ENCODE measurements around the gene NOTCH1. TPM values are rescaled to one million over a fixed set of nuclear protein-coding genes. Genes with fewer than 3 reads are reported as not detected.
"Not testable (repeated sequence)": the region's sequence is repeated elsewhere in the genome, so short reads cannot be mapped to it uniquely, and the experiment has no call there.

The NOTCH1 gene
- total RNA-seq, 2 experiments from 2014 or later, result 70.0 to 79.4 TPM

GRCh38 chr9:136576269-136576626 is 30.4 kb upstream of the NOTCH1 start:
- Mint-ChIP-seq H3K36me3 (ENCODE audit: low read depth) (no peaks in the 10 kb centered on the region), H3K4me3 (no peak overlapping the region), H3K27me3 (no peaks in the 10 kb centered on the region), H3K9me3 (ENCODE audit: low read depth) (no peaks in the 10 kb centered on the region), H3K27ac (no peak overlapping the region), H3K4me1 (peaks cover 5% of the 10 kb centered on the region)
- POLR2A ChIA-PET, result no interaction called here
- DNase-seq (peak; percentile 42), ATAC-seq (peak; percentile 40)
- CTCF ChIA-PET, result no interaction called here
- intact Hi-C loops (cut with DNase I, micrococcal nuclease), result no loop called here

DNA sequence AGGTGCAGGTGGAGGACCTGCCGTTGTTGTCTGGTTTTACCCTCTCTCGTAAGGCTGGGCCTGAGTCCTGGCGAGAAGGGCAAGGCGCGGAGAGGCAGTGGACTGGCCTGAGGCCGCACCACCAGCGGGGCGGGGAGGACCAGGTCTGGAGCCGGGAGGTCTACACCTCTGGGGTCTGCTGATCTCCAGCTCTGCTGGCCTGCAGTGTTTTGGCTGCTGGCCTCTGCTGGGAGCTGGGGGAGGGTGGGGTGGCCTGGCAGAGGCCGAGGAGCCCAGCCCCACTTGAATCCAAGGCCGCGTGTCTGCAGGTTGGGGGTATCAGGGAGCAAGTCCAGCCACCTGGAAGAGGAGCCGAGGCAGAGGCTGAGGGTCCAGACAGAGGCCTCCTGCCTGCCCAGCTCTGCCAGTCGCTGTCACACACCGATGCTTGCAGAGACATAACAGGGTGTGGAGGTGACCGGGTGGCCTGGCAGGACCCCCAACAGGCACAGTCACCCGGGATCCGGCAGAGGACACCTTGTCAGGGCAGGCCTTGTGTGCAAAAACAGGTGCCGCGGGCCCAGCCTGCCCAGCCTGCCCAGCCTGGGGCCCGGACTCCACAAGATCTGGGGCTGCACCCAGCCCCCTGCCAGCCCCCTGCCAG is 29.9 kb upstream of the NOTCH1 start:
- ChIA-PET POLR2A (no interaction called here), CTCF (no interaction called here)
- H3K4me1 Mint-ChIP-seq, result peaks cover 5% of the 10 kb centered on the region
- DNase-seq, result no peak
- no peak overlapping the region for H3K27ac Mint-ChIP-seq
- no peak overlapping the region for H3K4me3 Mint-ChIP-seq
- intact Hi-C loops (cut with DNase I, micrococcal nuclease), result no loop called here
- H3K27me3 Mint-ChIP-seq, result no peaks in the 10 kb centered on the region
- no peaks in the 10 kb centered on the region for H3K36me3 Mint-ChIP-seq (ENCODE audit: low read depth)
- H3K9me3 Mint-ChIP-seq (ENCODE audit: low read depth), result no peaks in the 10 kb centered on the region
- no peak for ATAC-seq

- H3K36me3 Mint-ChIP-seq (ENCODE audit: low read depth); POLR2A ChIA-PET; H3K27me3 Mint-ChIP-seq; H3K9me3 Mint-ChIP-seq (ENCODE audit: low read depth); DNase-seq; intact Hi-C loops (cut with DNase I, micrococcal nuclease); ATAC-seq; H3K27ac Mint-ChIP-seq; CTCF ChIA-PET; H3K4me3 Mint-ChIP-seq; H3K4me1 Mint-ChIP-seq: not testable (repeated sequence)
Measured at GRCh38 chr9:136574606-136575005, 28.8 kb upstream of the NOTCH1 start.

DNA sequence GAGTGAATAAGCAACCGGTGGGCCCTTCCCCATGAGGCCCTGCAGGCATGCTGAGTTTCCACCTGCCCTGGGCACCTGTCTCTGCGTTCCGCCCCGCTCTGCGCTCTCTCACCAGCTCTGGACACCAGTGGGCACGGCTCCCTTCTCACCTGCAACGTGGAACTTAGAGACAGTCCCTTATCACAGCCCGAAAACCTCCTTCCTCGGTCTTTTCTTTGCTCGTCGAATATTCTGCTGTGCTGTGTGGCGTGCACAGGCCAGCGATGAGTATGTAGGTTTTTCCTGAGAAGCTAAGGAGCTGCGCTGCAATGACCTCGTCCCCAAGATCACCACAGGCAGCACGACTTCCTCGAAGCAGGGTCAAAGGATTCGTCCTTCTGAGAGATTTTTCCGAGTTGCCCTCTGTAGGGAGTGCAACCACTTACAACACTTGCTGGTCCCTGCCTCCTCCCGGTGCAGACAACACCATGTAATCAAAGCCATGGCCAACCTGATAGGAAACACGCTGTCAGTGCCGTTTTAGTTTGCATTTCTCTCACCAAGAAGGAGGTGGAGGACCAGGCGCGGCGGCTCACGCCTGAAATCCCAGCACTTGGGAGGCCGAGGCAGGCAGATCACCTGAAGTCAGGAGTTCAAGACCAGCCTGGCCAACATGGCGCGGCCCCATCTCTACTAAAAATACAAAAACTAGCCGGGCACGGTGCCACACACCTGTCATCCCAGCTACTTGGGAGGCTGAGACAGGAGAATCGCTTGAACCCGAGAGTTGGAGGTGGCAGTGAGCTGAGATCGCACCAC is 27.2 kb upstream of the NOTCH1 start:
- no peaks in the 10 kb centered on the region for H3K4me1 Mint-ChIP-seq
- POLR2A ChIA-PET, result no interaction called here

DNA sequence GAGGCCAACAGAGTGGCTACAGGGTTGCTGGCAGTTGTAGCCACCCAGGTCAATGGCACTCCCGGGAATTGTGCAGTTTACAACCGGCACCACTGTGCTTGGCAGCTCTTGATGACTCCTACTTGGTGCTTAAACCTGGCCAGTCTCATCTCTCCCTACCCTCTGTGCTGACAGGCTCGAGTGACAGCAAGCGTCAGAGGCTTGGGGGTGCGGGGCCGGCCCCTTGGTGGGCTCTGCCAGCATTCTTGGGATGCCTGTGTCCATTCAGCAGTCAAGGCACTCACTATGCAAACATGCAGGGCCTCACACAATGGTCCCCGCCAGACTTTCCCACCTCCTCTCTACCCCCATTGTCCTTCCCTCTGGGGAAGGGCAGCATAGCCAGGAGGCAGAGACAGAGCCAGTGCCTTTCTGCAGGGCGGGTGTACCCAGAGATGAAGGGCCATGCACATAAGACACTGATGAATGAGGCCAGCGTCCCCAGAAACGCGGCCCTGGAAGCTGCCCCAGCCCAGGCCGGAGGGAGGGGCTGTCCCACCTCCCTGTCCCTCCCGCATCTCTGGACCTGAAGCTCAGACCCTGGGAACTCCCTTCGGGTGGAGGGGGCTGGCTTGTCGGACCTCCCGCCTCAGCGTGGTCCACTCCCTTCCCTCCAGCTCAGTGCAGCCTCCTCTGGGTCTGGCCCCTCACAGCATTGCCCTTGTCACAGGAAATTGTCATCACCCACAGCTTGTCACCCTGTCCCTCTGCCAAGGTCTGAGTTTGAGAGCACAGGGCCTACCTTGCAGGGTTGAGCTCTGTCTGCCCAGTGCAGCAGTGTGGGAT is 26.4 kb upstream of the NOTCH1 start:
- Mint-ChIP-seq H3K27me3 (no peaks in the 10 kb centered on the region), H3K36me3 (ENCODE audit: low read depth) (no peaks in the 10 kb centered on the region), H3K27ac (no peak overlapping the region), H3K9me3 (ENCODE audit: low read depth) (peaks cover 4% of the 10 kb centered on the region), H3K4me3 (no peak overlapping the region), H3K4me1 (no peaks in the 10 kb centered on the region)
- ChIA-PET POLR2A (no interaction called here), CTCF (interaction anchor here (0.5 kb wide), 1 partner anchor 113 kb away, joined by 3 read pairs; no protein-coding TSS in a partner anchor)
- intact Hi-C loops (cut with DNase I, micrococcal nuclease), result no loop called here
- no peak for ATAC-seq
- no peak for DNase-seq

More for the DNA sequence above, 27.2 kb upstream of the NOTCH1 start:
- CTCF ChIA-PET, result interaction anchor here (0.5 kb wide), 1 partner anchor 114 kb away, joined by 3 read pairs; no protein-coding TSS in a partner anchor
- Mint-ChIP-seq H3K9me3 (ENCODE audit: low read depth) (peaks cover 4% of the 10 kb centered on the region), H3K4me3 (no peak overlapping the region), H3K36me3 (ENCODE audit: low read depth) (no peaks in the 10 kb centered on the region), H3K27ac (no peak overlapping the region), H3K27me3 (no peaks in the 10 kb centered on the region)
- no peak for ATAC-seq
- intact Hi-C loops (cut with DNase I, micrococcal nuclease), result no loop called here
- no peak for DNase-seq

DNA sequence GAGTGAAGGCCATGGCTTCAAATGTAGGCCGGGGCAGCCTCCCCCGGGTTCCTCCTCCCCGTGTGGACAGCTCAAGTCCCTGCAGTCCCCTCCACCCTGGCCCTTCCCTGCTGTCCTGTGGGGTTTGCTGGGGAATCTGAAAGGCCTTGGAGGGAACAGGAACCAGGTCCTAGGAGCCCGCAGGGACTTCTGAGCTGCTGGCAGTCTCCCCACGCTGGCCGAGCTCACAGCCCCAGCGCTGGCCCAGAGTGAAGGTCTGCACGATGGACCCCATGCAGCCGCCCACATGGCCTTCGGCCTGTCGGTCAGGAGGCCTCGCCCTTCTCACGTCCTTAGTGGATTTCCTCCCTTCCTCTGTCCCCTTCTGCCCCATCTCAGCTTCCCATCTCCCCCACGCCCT is 25.7 kb upstream of the NOTCH1 start:
- ATAC-seq, result no peak
- H3K9me3 Mint-ChIP-seq (ENCODE audit: low read depth), result peaks cover 4% of the 10 kb centered on the region
- no peak overlapping the region for H3K4me3 Mint-ChIP-seq
- POLR2A ChIA-PET, result no interaction called here
- no peaks in the 10 kb centered on the region for H3K4me1 Mint-ChIP-seq
- no peaks in the 10 kb centered on the region for H3K36me3 Mint-ChIP-seq (ENCODE audit: low read depth)
- no peaks in the 10 kb centered on the region for H3K27me3 Mint-ChIP-seq
- intact Hi-C loops (cut with DNase I, micrococcal nuclease), result no loop called here
- DNase-seq, result no peak
- CTCF ChIA-PET, result no interaction called here
- no peak overlapping the region for H3K27ac Mint-ChIP-seq

- Mint-ChIP-seq H3K27ac (no peak overlapping the region), H3K9me3 (ENCODE audit: low read depth) (peaks cover 4% of the 10 kb centered on the region), H3K4me1 (no peaks in the 10 kb centered on the region), H3K36me3 (ENCODE audit: low read depth) (no peaks in the 10 kb centered on the region), H3K4me3 (no peak overlapping the region), H3K27me3 (no peaks in the 10 kb centered on the region)
- no peak for ATAC-seq
- ChIA-PET CTCF (no interaction called here), POLR2A (no interaction called here)
- intact Hi-C loops (cut with DNase I, micrococcal nuclease), result no loop called here
- no peak for DNase-seq
Measured at GRCh38 chr9:136570916-136571315, 25.1 kb upstream of the NOTCH1 start.

DNA sequence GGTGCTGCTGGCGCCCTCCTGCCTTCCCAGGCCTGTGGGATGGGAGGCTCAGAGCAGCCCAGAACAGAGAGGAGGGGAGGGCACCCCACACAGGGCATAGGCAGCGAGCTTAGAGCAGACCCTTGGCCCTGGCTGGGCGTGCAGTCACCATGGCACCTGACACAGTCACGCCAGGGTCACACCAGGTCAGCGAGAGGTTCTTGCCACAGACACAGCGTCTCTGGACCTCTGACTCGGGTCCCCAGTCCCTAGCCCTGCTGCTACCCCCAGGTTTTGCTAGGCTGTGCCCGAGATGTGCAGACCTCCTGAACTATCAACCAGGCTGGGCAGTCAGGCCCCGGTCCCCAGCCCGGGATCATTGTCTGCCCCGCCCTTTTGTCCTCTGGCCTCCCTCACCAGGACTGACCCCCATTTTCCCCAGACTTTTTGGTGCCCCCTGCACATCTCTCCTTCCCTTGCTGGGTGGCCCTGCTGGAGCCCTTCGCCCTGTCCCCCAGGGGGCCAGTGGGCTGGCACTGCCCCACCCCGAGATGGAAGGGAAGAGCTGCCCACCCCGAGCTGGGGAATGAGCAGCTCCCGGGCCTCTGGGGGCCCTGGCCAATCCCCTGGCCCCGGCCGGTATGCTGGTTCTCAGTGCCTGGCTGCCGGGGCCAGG is 24.5 kb upstream of the NOTCH1 start:
- ChIA-PET CTCF (no interaction called here), POLR2A (no interaction called here)
- Mint-ChIP-seq H3K27me3 (no peaks in the 10 kb centered on the region), H3K4me1 (no peaks in the 10 kb centered on the region), H3K27ac (no peak overlapping the region), H3K4me3 (no peak overlapping the region), H3K36me3 (ENCODE audit: low read depth) (no peaks in the 10 kb centered on the region), H3K9me3 (ENCODE audit: low read depth) (peaks cover 4% of the 10 kb centered on the region)
- ATAC-seq, result no peak
- no peak for DNase-seq
- intact Hi-C loops (cut with DNase I, micrococcal nuclease), result no loop called here

DNA sequence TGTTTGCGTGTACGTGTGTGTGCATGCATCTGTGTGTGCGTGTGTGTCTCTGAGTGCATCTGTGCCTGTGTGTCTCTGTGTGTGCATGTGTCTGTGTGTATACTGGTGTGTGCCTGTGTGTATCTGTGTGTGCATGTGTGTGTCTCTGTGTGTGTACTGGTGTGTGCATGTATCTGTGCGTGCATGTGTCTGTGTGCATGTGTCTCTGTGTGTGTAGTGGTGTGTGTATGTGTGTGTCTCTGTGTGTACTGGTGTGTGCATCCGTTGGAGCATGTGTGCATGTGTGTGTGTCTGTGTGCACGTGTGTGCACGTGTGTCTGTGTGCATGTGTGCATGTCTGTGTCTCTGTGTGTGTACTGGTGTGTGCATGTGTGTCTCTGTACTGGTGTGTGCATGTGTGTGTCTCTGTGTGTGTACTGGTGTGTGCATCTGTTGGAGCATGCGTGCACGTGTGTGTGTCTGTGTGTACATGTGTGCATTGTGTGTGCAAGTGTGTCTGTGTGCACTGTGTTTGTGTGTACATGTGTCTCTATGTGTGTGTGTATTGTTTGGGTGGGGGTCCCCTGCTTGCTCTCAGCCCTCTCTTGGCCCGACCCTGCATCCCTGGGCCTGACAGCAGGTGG is 23.8 kb upstream of the NOTCH1 start:
- no peaks in the 10 kb centered on the region for H3K36me3 Mint-ChIP-seq (ENCODE audit: low read depth)
- peaks cover 4% of the 10 kb centered on the region for H3K9me3 Mint-ChIP-seq (ENCODE audit: low read depth)
- CTCF ChIA-PET, result no interaction called here
- H3K4me3 Mint-ChIP-seq, result no peak overlapping the region
- H3K27ac Mint-ChIP-seq, result no peak overlapping the region
- POLR2A ChIA-PET, result no interaction called here
- no peaks in the 10 kb centered on the region for H3K27me3 Mint-ChIP-seq
- ATAC-seq, result no peak
- H3K4me1 Mint-ChIP-seq, result no peaks in the 10 kb centered on the region
- no peak for DNase-seq
- intact Hi-C loops (cut with DNase I, micrococcal nuclease), result no loop called here

DNA sequence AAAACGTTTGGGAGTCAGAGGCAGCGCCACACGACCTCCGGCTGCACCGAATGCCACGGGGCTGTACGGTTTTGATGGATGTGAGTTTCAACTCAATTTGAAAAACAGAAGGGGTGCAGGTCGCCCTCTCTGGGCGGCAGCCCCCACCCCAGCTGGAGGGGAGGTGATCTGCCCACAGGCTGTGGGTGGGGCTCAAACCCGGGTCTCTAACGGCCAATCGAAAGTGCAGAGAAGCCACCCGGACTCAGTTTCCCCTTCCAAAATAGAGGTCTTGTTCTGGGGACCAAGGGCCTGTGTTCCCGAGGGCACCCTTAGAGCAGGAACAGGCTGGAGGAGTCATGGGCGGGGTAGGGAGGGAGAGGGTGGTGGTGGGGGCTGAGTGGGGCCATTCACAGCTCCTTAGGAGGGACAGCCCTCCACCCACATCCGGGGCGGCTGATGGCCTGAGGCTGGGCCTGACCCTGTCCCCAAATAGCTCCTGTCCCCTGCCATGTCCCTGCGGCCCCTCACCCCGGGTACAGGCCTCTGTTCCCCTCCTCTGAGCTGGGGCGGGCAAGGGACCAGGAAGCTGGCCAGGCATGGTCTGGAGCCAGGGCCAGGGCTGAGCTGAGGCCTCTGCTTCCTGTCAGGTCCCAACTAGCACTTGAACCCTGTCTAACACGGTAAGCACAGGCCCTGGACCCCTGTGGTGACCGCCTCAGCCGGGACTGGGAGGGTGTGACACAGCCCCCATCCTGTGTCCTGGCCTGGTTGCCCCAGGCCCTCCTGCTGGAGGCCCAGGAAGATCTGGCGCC is 22.6 kb upstream of the NOTCH1 start:
- Mint-ChIP-seq H3K9me3 (ENCODE audit: low read depth) (peaks cover 4% of the 10 kb centered on the region), H3K27ac (no peak overlapping the region)
- intact Hi-C loops (cut with DNase I, micrococcal nuclease), result no loop called here

More for the DNA sequence above, 22.6 kb upstream of the NOTCH1 start:
- no peaks in the 10 kb centered on the region for H3K27me3 Mint-ChIP-seq
- POLR2A ChIA-PET, result no interaction called here
- H3K36me3 Mint-ChIP-seq (ENCODE audit: low read depth), result no peaks in the 10 kb centered on the region
- DNase-seq (no peak), ATAC-seq (no peak)
- no peak overlapping the region for H3K4me3 Mint-ChIP-seq
- no peaks in the 10 kb centered on the region for H3K4me1 Mint-ChIP-seq
- CTCF ChIA-PET, result no interaction called here

Measured in activated CD4-positive, alpha-beta T cell treated with anti-CD3 and anti-CD28 coated beads for 36 hours (primary cell).